HG03039 (cell line): ENCODE measurements around the gene PPA2.
A peak's percentile ranks its signal among the peaks of the same experiment; 100 is the strongest.
"Not testable (repeated sequence)": the region's sequence is repeated elsewhere in the genome, so short reads cannot be mapped to it uniquely, and the experiment has no call there.

ENCODE experiments used
- ATAC-seq: cut with Tn5 transposase; IDR thresholded peaks from one replicate; pipeline ENCODE4 v1.9.1; 2021; ENCODE audit warnings: mild to moderate bottlenecking, moderate library complexity; ENCODE audit not compliant: unreplicated experiment

PPA2 gene

GRCh38 chr4:105460306-105460705 is 13.6 kb downstream of the PPA2 start:
- no peak for ATAC-seq

GRCh38 chr4:105458541-105458940 is 15.3 kb downstream of the PPA2 start:
- ATAC-seq, result not testable (repeated sequence)

GRCh38 chr4:105458001-105458400 is 15.9 kb downstream of the PPA2 start:
- ATAC-seq, result no peak

- no peak for ATAC-seq
Measured at GRCh38 chr4:105455998-105456397, 17.9 kb downstream of the PPA2 start.

GRCh38 chr4:105455182-105455581 is 18.7 kb downstream of the PPA2 start:
- ATAC-seq, result no peak

GRCh38 chr4:105453550-105454205 is 20.2 kb downstream of the PPA2 start:
- peak; percentile 84 for ATAC-seq

- no peak for ATAC-seq
Measured at GRCh38 chr4:105451346-105451745, 22.5 kb downstream of the PPA2 start.

GRCh38 chr4:105440890-105441289 is 33.0 kb downstream of the PPA2 start:
- no peak for ATAC-seq

GRCh38 chr4:105437637-105438036 is 36.2 kb downstream of the PPA2 start:
- ATAC-seq, result no peak

- no peak for ATAC-seq
Measured at GRCh38 chr4:105436414-105436813, 37.4 kb downstream of the PPA2 start.

- ATAC-seq, result no peak
Measured at GRCh38 chr4:105434940-105435339, 38.9 kb downstream of the PPA2 start.

- ATAC-seq, result no peak
Measured at GRCh38 chr4:105433421-105433820, 40.4 kb downstream of the PPA2 start.

GRCh38 chr4:105432438-105432837 is 41.4 kb downstream of the PPA2 start:
- no peak for ATAC-seq

- ATAC-seq, result no peak
Measured at GRCh38 chr4:105430811-105431210, 43.1 kb downstream of the PPA2 start.

GRCh38 chr4:105426187-105426897 is 47.5 kb downstream of the PPA2 start:
- no peak for ATAC-seq

- ATAC-seq, result no peak
Measured at GRCh38 chr4:105422207-105422920, 51.5 kb downstream of the PPA2 start.

GRCh38 chr4:105417624-105418023 is 56.2 kb downstream of the PPA2 start:
- no peak for ATAC-seq

- ATAC-seq, result no peak
Measured at GRCh38 chr4:105415281-105415744, 58.5 kb downstream of the PPA2 start.

GRCh38 chr4:105414316-105414715 is 59.5 kb downstream of the PPA2 start:
- ATAC-seq, result no peak

- ATAC-seq, result not testable (repeated sequence)
Measured at GRCh38 chr4:105409135-105409534, 64.7 kb downstream of the PPA2 start.

- no peak for ATAC-seq
Measured at GRCh38 chr4:105400901-105401677, 72.8 kb downstream of the PPA2 start.
